Caco-2 (cell line): ENCODE data around the gene TAF11L14. TPM values are rescaled to one million over a fixed set of nuclear protein-coding genes. Genes with fewer than 3 reads are reported as not detected.
"Not testable (repeated sequence)": the region's sequence is repeated elsewhere in the genome, so short reads cannot be mapped to it uniquely, and the experiment has no call there.

Experiments used
- BruUV-seq: library from RNA; stranded (reverse); fragments of 400-500 nt; replicated peaks from 2 replicates; lab custom pipeline; 2021; lab: Mats Ljungman, UMichigan
- CTCF ChIA-PET: fragments of 300-600 bp; sonication (Branson Sonifier 250); formaldehyde crosslinking; loops from one replicate; lab custom pipeline; 2022; ENCODE audit warnings: antibody characterized with exemption; lab: Charles Lee
- POLR2A ChIA-PET: fragments of 300-600 bp; sonication (Branson Sonifier 250); formaldehyde crosslinking; loops from one replicate; lab custom pipeline; 2022; ENCODE audit warnings: antibody characterized with exemption; lab: Charles Lee
- DNase-seq, 2 experiments: peaks; one replicate each; pipeline versions ENCODE4 v3.0.0 to v3.0.0-alpha.2; 2020 to 2022
- H3K27me3 ChIP-seq: replicated peaks from 2 replicates; pipeline ENCODE4 v1.6.0; 2011; ENCODE audit warnings: low read length; ENCODE audit not compliant: control insufficient read depth, insufficient read depth
- H3K36me3 ChIP-seq: 2 replicates; pipeline ENCODE4 v1.5.1; 2011; ENCODE audit warnings: low read length; ENCODE audit not compliant: control insufficient read depth, insufficient read depth
- H3K4me1 ChIP-seq: fragments of 250-450 bp; sonication (Bioruptor Pico); 2 replicates; pipeline ENCODE4 v1.5.1; 2020; ENCODE audit warnings: mild to moderate bottlenecking
- H3K4me3 ChIP-seq: 2 replicates; pipeline ENCODE4 v1.5.1; 2011; ENCODE audit warnings: low read depth, mild to moderate bottlenecking, control low read depth, low read length
- H3K9me3 ChIP-seq: fragments of 250-450 bp; sonication (Bioruptor Pico); 2 replicates; pipeline ENCODE4 v1.5.1; 2020; ENCODE audit warnings: mild to moderate bottlenecking, moderate library complexity
- H3K27ac Mint-ChIP-seq: one replicate; pipeline ENCODE4 v1.8.0; 2022; ENCODE audit warnings: mixed read lengths; ENCODE audit not compliant: unreplicated experiment
- H3K27me3 Mint-ChIP-seq: one replicate; pipeline ENCODE4 v1.8.0; 2022; ENCODE audit warnings: mixed read lengths; ENCODE audit not compliant: insufficient read depth, unreplicated experiment
- H3K36me3 Mint-ChIP-seq: one replicate; pipeline ENCODE4 v1.8.0; 2022; ENCODE audit warnings: mild to moderate bottlenecking, mixed read lengths; ENCODE audit not compliant: insufficient read depth, unreplicated experiment
- H3K4me1 Mint-ChIP-seq: one replicate; pipeline ENCODE4 v1.8.0; 2022; ENCODE audit warnings: low read depth, mixed read lengths; ENCODE audit not compliant: unreplicated experiment
- H3K4me3 Mint-ChIP-seq: one replicate; pipeline ENCODE4 v1.8.0; 2022; ENCODE audit warnings: mild to moderate bottlenecking, moderate library complexity, mixed read lengths; ENCODE audit not compliant: unreplicated experiment
- H3K9me3 Mint-ChIP-seq: one replicate; pipeline ENCODE4 v1.8.0; 2022; ENCODE audit warnings: mixed read lengths; ENCODE audit not compliant: unreplicated experiment
- CTCF ChIP-seq, 2 experiments: fragments of 200-600 bp in 1 of 2; IDR thresholded peaks; 1 replicate in 1 of 2; 2 replicates in 1 of 2; pipeline versions ENCODE4 v1.5.1 to v1.8.0; 2011 to 2022; ENCODE audit warnings: antibody characterized with exemption in 1 of 2, control low read depth in 1 of 2, inconsistent platforms in 1 of 2, low read depth in 1 of 2, low read length in 1 of 2, mild to moderate bottlenecking in 1 of 2, moderate library complexity in 1 of 2; ENCODE audit not compliant: insufficient read depth in 1 of 2, severe bottlenecking in 1 of 2, unreplicated experiment in 1 of 2
- intact Hi-C: fragments of 100-400 bp; cut with micrococcal nuclease; formaldehyde crosslinking; loops from one replicate; pipeline ENCODE4 v1.10.0; 2022; ENCODE audit not compliant: unreplicated experiment
- total RNA-seq: library from RNA; stranded (reverse); gene quantifications from 2 replicates; pipeline ENCODE4 v1.2.3, GENCODE V29; 2022

TAF11L14 gene
- total RNA-seq, 1 experiment from 2014 or later, result not detected

GRCh38 chr5:17604951-17605350 lies 29.3 kb upstream of the TAF11L14 start:
- Mint-ChIP-seq H3K27me3 (peaks cover 3% of the 10 kb centered on the region), H3K36me3 (no peaks in the 10 kb centered on the region), H3K27ac (no peak overlapping the region), H3K9me3 (no peaks in the 10 kb centered on the region), H3K4me3 (no peak overlapping the region), H3K4me1 (no peaks in the 10 kb centered on the region)
- Histone ChIP-seq H3K36me3 (no peaks in the 10 kb centered on the region), H3K4me1 (no peaks in the 10 kb centered on the region), H3K27me3 (no peaks in the 10 kb centered on the region), H3K4me3 (no peak overlapping the region), H3K9me3 (no peaks in the 10 kb centered on the region)
- CTCF ChIA-PET, result no interaction called here
- POLR2A ChIA-PET, result no interaction called here
- intact Hi-C loops, result no loop called here
- TF ChIP-seq CTCF (IDR thresholded peaks at IDR 0.05; ENCODE audit: insufficient read depth in 1 of 2, low read depth in 1 of 2, low read length in 1 of 2, severe bottlenecking in 1 of 2, unreplicated experiment in 1 of 2), result no peak
- no TSS peak for BruUV-seq
- no peak for DNase-seq

GRCh38 chr5:17607461-17607860 lies 26.8 kb upstream of the TAF11L14 start:
- H3K36me3 Mint-ChIP-seq, H3K9me3 Mint-ChIP-seq, H3K27ac Mint-ChIP-seq, intact Hi-C loops, POLR2A ChIA-PET, CTCF ChIA-PET, H3K4me1 ChIP-seq, H3K27me3 Mint-ChIP-seq, H3K27me3 ChIP-seq, H3K4me3 ChIP-seq, H3K4me1 Mint-ChIP-seq, BruUV-seq, DNase-seq, H3K4me3 Mint-ChIP-seq, H3K36me3 ChIP-seq, H3K9me3 ChIP-seq: not testable (repeated sequence)

GRCh38 chr5:17610092-17610491 lies 24.2 kb upstream of the TAF11L14 start, which contains the start of gene TAF11L12:
Gene TAF11L12, plus strand, starts transcription at chr5:17610392.
- H3K4me3 Mint-ChIP-seq, intact Hi-C loops, H3K27ac Mint-ChIP-seq, H3K4me1 Mint-ChIP-seq, DNase-seq, H3K36me3 Mint-ChIP-seq, H3K4me1 ChIP-seq, H3K9me3 ChIP-seq, BruUV-seq, CTCF ChIA-PET, H3K4me3 ChIP-seq, H3K27me3 Mint-ChIP-seq, POLR2A ChIA-PET, H3K9me3 Mint-ChIP-seq, H3K36me3 ChIP-seq, H3K27me3 ChIP-seq: not testable (repeated sequence)

- Mint-ChIP-seq H3K4me1 (no peaks in the 10 kb centered on the region), H3K27me3 (no peaks in the 10 kb centered on the region), H3K27ac (no peak overlapping the region), H3K36me3 (no peaks in the 10 kb centered on the region), H3K9me3 (no peaks in the 10 kb centered on the region), H3K4me3 (no peak overlapping the region)
- intact Hi-C loops, result no loop called here
- H3K27me3 ChIP-seq, result no peaks in the 10 kb centered on the region
- ChIA-PET POLR2A (no interaction called here), CTCF (no interaction called here)
- TF ChIP-seq CTCF (IDR thresholded peaks at IDR 0.05; ENCODE audit: insufficient read depth in 1 of 2, low read depth in 1 of 2, low read length in 1 of 2, severe bottlenecking in 1 of 2, unreplicated experiment in 1 of 2), result no peak
- no TSS peak for BruUV-seq
- H3K4me3 ChIP-seq, result no peak overlapping the region
- no peaks in the 10 kb centered on the region for H3K9me3 ChIP-seq
- no peaks in the 10 kb centered on the region for H3K36me3 ChIP-seq
- no peak for DNase-seq
- H3K4me1 ChIP-seq, result no peaks in the 10 kb centered on the region
Measured at GRCh38 chr5:17614872-17615605, 19.2 kb upstream of the TAF11L14 start.
